G401.6 (cell line): ENCODE results near the gene AMMECR1.

Source experiments
- FAIRE-seq: peaks from 2 replicates; lab custom pipeline; 2012; peaks lifted over from hg19 to GRCh38; lab: Jason Lieb, UNC

Gene AMMECR1

GRCh38 chrX:110210417-110211139 is 107.3 kb downstream of the AMMECR1 start:
- no peak for FAIRE-seq

- no peak for FAIRE-seq
These were observed 109.8 kb downstream of the AMMECR1 start for GRCh38 chrX:110208092-110208491.

- no peak for FAIRE-seq
These were observed 112.9 kb downstream of the AMMECR1 start for GRCh38 chrX:110204986-110205385.

- no peak for FAIRE-seq
These were observed 116.1 kb downstream of the AMMECR1 start for GRCh38 chrX:110201799-110202198.

- no peak for FAIRE-seq
These were observed 122.9 kb downstream of the AMMECR1 start for GRCh38 chrX:110194977-110195376.

- FAIRE-seq: no peak
These were observed 125.4 kb downstream of the AMMECR1 start for GRCh38 chrX:110192516-110192915.

- no peak for FAIRE-seq
These were observed 129.0 kb downstream of the AMMECR1 start for GRCh38 chrX:110188701-110189558.

- FAIRE-seq: no peak
These were observed 134.6 kb downstream of the AMMECR1 start for GRCh38 chrX:110183314-110183713.

- FAIRE-seq: no peak
These were observed 135.0 kb downstream of the AMMECR1 start for GRCh38 chrX:110182865-110183264.

GRCh38 chrX:110182362-110182761 is 135.5 kb downstream of the AMMECR1 start:
- no peak for FAIRE-seq

GRCh38 chrX:110181459-110182137 is 136.3 kb downstream of the AMMECR1 start:
- no peak for FAIRE-seq

- FAIRE-seq: no peak
These were observed 137.0 kb downstream of the AMMECR1 start for GRCh38 chrX:110180928-110181310.

GRCh38 chrX:110180176-110180927 is 137.5 kb downstream of the AMMECR1 start:
- no peak for FAIRE-seq

GRCh38 chrX:110178179-110178865 is 139.6 kb downstream of the AMMECR1 start:
- FAIRE-seq: no peak

GRCh38 chrX:110175696-110176095 is 142.2 kb downstream of the AMMECR1 start:
- FAIRE-seq: no peak

- FAIRE-seq: no peak
These were observed 142.7 kb downstream of the AMMECR1 start for GRCh38 chrX:110175146-110175545.

GRCh38 chrX:110173192-110174175 is 144.4 kb downstream of the AMMECR1 start:
- no peak for FAIRE-seq

- FAIRE-seq: no peak
These were observed 145.7 kb downstream of the AMMECR1 start for GRCh38 chrX:110172215-110172614.

- no peak for FAIRE-seq
These were observed 146.4 kb downstream of the AMMECR1 start for GRCh38 chrX:110171442-110171841.

GRCh38 chrX:110170029-110170428 is 147.9 kb downstream of the AMMECR1 start:
- no peak for FAIRE-seq
